ENCODE results near the gene AKAP8.
"Not testable (repeated sequence)": the region's sequence is repeated elsewhere in the genome, so short reads cannot be mapped to it uniquely, and the experiment has no call there.

The AKAP8 gene

DNA sequence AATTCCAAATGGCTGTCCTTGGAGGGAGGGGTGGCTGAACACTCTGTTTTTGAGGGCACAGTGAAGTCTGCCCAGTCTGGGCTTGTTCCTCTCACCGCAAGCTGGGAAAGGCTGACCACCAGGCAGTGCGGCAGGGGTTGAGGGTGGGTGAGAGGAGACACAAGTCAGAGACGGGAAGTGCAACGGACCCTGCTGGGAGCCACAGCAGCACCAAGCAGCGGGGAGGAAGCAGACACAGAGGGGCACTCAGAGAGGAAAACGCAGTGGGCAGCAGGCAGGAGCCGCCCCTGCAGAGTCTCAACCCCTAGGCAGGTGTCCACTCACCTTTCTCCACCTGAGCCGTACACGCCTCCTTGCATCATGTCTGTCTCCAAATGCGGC is 23.6 kb upstream of the AKAP8 start:
- no peak for DNase-seq

DNA sequence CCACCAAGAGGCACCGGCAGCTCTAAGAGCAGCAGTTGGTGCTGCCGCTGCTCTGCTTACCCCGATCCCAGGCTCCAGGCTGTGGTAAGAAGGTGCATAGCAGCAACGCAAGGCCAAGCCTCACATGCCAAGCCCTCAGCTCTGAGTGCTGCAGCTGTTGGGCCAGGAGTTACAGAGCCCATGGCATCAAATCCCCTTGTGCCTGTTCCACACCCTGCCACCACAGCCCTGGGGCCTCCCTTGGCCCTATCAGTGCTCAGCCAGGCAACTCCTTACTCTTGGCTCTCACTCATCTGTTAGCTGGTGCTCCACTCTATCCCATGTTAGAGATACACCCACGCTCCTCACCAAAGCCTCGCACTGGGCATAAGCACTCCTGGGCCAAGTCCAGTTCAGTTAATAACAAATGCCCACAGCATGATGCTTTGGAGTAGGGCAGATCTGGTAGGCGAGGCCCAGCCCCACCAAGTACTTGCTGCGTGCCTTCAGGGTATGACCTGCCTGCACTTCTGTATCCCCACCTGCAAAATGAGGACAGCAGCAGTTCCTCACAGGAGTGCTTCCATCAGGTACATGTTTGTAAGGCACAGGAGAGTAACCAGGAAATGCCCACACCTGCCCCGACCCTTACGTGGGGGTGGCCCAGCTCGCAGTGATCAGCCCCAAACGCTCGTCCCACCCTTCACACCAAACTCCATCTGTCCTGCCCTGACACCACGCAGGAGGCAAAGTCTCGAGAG is 23.0 kb upstream of the AKAP8 start:
- no peak for DNase-seq

DNA sequence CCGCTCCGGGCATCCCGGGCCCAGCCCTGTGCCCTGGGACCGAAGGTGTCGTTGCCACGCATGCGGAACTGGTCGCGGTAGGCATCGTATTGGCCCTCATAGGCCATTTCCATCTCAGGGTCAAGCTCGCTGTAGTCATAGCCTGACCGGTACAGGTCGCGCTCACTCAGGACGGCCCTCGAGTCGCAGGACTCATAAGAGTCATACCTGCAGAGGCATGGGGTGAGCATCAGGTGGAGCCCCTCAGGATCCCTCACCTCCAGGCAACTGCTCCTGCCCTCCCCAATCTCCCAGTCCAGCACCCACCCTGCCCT is 21.8 kb upstream of the AKAP8 start:
- no peak for DNase-seq

DNA sequence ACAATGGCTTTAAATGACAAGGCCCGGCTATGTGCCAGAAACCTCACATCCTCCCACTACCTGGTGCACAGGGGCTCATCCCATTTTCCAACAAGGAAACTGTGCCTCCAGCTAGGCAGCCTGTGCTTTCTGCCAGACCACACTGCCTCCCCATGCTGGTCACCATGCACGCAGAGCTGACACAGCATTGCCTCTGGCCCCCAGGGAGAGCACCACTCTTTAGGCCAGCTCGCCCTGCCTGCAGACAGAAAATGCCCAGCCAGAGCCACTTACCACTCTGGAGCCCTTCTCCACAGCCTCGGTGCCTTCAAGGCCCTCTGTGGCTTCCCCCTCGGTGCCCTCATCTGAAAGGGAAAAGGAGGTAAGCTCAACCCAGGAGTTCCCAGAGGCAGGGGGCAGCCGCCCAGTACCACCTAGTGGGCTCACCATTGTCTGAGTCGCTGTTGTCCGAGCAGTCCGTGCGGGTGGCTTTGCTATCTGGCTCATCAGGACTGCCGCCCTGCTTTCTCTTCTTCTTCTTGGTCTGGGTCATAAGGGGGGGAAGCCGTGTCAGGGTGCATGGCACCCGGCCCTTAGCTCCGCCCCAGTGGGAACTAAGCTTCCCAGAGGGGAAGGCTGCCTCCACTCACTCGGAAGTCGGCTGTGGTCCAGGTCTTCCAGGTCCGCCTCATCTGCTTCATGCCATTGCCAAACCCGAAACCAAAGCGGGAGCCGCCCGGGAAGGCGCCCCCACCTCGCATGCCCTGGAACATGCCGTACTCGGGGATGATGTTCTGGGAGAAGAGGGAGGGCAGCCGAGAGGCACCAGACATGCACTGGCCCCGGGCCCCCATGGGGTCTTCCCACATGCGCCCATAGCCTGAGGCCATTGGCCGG is 21.2 kb upstream of the AKAP8 start:
- no peak for DNase-seq

DNA sequence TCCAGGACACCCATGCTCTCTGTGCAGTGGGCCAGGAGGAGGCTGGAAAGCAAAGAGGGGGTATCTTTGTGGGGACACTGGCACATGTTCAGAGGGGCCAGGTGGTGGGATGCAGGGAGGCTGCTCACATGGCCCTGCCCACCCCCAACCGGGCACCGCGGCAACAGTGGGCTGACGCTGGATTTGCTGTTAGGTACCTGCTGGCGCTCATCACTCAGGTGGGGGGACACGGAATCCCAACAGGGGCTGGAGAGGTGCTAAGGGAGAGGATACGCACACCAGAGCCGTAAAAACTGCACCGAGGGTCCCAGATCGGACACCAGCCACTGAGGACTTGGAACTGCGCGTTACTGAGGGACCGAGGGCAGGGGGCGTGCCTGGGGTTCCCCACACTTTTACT is 20.0 kb upstream of the AKAP8 start:
- DNase-seq, result no peak

DNA sequence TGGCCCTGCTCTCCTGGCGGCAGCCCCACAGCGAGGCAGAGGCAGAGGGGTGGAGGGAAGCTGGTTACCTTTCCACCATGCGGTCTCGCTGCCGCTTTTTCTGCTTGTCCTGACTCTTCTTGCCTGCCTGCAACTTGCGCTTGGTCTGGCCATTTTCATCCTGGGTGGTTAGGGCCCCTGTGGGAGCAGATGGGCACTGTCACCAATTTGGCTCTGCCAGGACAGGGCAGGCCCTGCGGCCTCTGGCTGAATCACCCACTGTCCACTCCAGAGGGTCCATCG is 19.6 kb upstream of the AKAP8 start:
- no peak for DNase-seq

DNA sequence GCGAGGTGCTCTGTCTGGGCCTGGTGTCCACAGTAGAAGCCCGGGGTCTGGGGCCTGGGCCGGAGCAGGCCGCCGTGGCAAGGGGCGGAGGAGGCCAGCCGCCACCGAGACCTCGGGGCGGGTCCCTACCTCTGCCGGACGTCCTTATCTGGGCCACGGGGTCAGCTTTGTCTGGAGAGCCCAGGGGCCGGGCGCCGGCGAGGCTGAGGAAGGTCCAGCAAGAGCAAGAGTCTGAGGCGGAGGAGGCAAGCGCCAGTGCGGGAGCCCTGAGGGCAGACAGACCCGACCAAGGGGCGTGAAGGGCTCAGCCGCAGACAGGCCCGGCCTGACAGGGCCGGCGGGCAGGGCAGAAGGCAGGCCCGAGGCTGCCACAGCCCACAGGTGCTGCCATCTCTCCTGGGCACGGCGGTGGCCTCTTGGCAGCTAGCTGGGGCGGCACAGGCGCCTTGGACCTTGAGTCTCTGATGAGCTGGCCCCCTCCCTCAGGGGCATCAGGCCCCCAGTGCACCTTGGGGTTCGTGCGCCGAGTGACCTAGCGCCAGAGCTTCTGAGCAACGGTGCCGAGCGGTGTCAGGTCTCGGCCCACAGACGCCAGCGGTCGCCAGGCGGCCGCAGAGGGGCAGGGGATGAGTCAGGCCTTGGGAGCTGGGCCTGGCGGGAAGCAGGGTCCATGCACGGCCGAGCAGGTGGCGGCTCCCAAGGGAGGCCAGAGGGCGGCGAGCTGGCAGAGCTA is 19.1 kb upstream of the AKAP8 start:
- DNase-seq, result no peak

DNA sequence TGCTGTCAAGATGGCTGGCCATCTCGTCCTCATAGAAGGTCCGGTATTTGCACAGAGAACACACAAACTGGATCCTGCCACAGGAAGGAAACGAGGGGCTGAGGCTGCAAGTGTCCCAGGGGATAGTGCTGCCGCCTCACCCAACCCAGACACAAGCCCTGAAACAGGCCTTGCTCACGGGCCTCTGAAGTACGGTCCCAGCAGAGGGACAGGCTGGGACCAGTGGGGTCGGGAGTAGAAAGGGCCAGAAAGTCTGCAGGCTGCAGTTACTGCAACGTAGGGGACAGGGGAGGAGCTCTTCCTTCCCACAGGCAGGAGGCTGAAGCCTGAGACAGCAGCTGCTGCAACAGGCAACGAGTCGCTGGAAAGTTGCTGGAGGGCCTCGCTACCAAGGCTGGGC is 18.2 kb upstream of the AKAP8 start:
- no peak for DNase-seq

DNA sequence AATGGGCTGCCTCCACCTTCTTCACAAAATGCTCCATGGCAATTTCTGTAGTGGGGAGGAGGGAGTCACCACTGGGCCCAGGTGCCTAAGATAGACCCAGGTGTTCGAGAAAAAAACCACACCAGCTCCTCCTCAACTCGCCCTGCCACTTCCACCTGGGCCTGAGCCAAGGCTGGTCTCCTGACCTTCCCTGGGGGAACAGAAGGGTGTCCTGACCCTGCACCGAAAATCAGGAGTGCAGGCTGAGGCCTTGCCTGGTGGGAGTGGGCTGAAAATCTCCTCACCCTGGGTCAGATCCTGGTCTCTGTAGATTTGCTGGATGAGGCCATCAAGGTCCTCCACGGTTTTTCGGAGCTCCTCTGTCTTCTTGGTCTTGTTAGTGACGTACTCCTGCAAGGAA is 17.6 kb upstream of the AKAP8 start:
- DNase-seq, result no peak

DNA sequence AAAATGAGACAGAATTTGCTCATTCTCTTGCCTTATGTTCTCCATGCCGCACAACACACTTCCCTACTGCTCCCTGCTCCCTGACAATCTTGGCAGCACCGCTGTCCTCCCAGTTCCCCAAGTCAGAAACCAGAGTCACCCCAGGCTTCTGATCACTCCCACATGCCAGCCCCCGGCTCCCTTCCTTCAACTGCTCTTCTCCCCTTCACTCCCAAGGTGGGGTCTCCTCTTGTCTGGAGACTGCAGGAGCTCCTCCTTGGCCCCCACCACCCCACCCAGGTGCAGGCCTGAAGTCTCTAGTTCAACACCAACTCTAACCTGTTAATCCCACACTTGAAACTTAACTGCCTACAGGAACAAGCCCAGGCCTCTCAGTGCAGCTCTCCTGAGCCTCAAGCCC is 16.8 kb upstream of the AKAP8 start:
- no peak for DNase-seq

DNA sequence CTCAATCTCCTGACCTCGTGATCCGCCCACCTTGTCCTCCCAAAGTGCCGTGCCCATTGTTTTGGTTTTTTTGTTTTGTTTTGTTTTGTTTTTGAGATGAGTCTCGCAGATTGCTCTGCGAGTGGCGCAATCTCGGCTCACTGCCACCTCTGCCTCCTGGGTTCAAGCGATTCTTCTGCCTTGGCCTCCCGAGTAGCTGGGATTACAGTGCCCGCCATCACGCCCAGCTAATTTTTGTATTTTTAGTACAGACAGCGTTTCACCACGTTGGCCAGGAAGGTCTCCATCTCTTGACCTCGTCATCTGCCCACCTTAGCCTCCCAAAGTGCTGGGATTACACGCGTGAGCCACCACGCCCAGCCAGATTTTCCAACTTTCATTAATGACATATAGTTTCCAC is 15.7 kb upstream of the AKAP8 start:
- not testable (repeated sequence) for DNase-seq

DNA sequence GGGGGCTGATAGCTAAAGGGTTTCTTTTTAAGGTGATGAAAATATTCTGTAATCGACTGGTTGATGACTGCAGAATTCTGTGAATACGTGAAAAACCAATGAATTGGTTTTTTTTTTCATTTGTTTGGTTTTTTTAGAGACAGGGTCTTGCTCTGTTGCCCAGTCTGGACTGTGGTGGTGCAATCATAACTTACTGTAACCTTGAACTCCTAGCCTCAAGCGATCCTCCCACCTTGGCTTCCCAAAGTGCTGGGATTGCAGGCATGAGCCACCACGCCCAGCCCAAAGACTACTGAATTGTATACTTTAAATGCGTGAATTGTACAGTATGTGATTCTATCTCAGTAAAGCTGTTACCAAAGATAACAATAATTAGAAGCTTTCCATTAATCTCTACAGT is 14.8 kb upstream of the AKAP8 start:
- DNase-seq, result no peak

DNA sequence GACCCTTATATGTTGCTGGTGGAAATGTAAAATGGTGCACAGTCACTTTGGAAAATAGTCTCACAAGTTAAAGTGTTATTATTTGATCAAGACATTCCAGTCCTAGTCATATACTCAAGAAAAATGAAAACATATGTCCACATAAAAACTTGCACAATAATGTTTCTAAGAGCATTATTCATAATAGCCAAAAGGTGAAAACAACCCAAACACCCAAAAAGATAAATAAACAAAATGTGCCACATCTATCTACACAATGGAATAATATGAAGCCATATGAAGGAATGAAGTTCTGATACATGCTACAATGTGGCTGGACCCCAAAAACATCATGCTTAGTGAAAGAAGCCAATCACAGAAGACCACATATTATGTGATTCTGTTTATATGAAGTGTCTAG is 14.4 kb upstream of the AKAP8 start:
- DNase-seq, result no peak

DNA sequence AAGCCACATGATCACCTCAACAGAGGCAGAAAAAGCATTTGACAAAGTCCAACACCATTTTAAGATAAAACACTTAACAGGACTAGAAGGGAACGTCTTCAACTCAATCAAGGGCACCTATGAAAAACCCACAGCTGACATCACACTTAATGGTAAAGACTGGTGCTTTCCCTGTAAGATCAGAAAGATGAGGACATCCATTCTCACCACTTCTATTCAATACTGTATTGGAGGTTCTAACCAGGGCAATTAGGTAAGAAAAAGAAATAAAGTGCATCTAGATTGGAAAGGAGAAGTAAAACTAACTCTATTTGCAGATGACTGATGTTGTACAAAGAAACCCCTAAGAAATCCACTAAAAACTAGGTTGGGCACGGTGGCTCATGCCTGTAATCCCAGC is 11.2 kb upstream of the AKAP8 start:
- DNase-seq, result peak; percentile 47

DNA sequence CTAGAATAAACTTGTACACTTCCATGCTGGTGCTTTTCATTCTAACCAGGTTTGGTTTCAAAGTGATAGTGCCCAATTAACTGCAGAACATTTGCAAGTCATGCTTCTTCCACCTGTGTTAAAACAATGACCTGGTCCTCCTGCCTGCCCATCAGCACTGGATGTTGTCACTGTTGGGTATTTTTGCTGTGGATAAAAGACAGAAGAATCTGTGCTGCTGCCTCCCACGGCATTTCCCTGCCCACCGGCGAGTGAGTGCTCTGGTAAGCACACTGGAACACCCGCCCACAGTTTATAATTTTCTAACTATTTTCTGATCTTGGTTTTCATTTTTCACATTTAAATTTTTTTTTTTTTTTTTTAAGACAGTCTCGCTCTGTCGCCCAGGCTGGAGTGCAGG is 2.3 kb upstream of the AKAP8 start:
- no peak for DNase-seq

DNA sequence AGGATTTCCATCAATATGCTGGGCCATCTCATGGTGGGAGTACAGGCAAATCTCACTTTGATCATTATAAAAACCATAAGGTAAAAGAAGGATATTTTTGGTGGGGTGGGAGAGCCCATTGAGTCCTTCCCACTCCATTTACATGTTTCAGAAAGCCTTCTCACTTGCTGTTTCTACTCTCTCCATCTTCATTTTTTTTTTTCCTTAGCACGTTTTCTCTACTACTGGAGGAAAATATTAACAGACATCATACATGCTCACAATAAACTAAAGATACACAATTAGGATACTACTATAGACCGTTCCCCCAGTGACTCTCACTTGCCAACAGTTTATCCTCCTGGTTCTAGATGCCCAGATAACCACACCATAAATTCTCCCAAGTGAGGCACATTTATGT is 1.8 kb upstream of the AKAP8 start:
- no peak for DNase-seq

DNA sequence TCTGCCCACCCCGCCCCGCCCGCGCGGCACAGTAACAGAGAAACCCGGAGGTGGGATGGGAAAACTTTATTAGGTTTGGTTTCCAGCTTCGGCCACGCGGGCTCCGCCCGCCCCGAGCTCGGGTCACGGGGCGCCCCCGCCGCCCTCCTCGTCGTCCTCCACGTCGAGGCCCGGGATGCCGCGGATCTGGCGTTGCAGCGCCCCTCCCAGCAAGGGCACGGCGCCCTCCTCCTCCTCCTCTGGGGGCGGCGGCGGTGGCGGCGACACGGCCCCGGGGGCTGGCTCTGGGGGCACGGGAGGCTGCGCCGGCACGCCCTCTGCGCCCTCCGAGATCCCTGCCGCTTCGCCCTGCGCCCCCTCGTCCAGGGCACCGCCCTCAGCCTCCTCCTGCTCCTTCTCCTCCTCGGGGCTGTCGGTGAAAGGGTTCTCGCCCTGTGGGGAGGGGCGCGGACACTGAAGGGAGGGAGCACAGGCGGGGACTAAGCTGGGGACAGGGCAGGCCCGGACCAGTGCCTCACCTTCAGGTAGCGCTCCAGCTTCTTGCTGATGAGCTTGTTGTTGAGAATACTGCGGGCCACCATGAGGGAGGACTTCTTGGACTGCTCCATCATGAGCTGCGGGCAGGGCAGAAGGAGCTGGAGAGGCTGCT is 536 bp upstream of the AKAP8 start:
- peak; percentile 48 for DNase-seq

DNA sequence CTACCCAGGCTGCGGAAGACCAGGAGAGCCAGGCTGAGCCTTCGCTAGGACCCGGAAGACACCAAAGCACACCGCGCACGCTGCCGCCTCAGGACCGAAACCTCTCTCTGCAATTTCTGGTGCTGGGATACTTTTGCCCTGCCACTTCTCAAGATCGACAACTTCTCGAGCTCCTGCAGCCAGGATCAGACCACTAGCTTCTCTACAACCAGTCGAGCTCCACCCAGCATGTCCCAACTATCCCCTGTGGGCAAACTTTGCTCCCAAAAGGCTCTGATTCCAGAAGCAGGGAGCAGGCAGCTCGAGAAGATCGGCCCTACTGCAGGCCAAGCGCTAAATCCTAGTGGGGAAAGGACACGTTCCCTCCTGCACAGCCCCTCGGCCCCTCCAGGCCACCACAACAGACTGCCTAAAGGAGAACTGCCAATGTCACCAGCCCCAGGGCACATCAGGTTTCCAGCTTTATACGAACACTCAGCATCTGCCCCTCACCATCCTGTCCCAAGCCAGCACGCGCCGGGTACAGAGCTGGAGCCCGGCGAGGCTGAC is 979 bp downstream of the AKAP8 start:
- DNase-seq, result peak; percentile 68

DNA sequence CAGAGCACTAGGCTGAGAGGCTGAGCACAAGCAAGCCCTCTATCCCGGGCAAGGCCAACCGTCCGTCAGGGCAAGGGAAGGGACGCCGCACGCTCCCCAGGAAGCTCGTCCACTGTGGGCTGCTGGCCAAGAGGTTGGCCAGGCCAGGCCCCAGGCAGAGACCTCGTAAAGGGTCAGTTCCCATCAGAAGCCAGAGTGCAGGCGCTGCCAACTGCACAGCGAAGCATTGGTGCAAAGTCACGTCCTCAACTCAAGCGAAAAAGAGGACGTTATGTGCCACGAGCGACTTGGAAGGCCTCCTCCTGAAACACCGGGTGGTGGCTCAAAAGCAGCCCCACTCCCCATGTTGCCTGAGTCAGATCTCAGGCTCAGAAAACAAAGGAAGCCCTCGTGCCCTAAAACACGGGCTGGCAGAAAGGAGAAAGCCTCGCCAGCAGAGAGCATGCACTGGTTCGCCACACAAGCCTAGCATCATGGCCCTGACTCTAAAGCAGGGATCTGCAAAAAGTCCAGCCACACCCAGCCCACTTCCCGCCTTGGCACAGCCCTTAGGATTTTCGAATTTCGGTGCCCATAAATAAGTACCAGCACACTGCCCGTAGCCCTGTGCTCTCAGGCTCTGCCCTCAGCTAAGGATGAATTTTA is 4.7 kb downstream of the AKAP8 start:
- peak; percentile 47 for DNase-seq

DNA sequence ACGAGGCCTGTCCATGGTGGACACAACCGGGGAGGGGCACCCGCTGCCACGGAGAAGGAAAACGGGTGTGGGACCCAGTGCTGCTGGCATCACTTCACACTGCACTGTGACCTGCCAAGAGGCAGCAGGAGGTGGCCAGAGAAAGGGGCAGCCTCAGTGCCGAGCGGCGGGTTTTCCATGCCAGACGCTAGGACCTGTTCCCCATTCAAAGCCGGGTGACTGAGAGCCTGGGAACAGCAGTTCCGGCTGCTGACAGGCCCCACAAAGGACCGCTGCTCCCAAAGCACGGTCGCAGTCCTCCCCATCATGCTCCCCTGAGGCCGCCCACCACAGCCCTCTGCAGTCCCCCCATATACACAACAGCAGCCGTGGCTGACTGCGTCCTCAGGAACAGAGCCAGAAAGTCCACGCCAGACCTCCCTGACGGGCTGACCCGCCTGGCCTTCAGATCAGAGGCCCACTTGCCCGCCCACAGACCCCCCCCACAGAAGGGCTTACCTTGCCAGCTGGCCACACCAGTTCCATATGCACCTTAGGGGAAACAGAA is 5.4 kb downstream of the AKAP8 start:
- no peak for DNase-seq

DNA sequence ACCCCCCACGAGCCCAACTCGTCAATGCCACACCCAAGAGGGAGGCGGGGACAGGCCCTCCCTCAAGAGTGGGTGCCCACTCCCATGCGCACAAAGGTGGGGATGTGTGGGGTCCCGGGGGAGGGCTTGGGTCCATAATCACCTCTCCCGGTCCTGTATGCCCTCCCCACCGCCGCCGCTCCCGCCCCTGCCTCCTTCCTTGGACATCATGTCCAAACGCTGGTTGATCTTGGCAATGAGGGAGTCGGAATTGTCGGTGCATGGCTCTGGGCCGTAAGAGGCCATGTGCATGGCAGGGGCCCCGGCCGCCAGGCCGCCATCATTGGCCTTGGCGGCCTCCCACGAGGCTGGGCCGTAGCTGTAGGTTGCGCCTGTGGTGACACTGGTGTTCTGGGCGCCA is 5.9 kb downstream of the AKAP8 start:
- no peak for DNase-seq

DNA sequence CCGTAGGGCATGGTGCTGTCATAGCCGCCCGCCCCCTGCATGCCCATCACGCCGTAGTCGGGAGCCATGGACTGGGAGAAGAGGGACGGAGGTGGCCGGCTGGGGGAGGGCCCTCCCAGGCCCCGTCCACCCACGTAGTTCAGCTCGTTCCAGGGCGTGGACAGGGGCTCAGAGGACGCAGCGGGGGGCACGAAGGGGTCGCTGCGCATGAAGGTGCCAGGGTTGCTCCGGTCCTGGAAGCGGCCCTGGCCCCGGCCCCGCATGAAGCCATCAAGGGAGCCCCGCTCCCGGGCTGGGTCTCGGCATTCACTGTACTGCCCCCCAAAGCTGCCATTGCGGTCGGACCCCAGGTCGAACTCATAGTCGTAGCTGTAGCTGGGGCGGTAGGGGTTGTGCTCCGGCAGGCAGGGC is 6.7 kb downstream of the AKAP8 start:
- DNase-seq, result no peak

DNA sequence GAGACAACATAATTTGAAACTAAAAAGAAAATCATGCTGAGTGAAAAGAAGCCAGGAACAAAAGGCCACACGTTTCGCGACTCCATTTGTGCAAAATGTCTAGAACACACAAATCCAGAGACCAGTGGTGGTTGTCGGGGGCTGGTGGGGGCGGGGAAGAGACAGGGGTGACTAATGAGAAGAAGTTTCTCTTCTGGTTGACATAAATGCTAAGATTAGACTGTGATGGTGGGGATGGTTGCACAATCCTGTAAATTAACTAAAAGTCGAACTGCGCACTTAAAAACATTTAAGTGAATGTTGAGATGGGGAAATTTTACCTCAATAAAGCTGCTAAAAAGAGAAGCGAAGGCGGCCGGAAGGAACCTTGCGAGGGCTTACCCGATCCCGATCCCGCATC is 7.1 kb downstream of the AKAP8 start:
- peak; percentile 99 for DNase-seq
